ENCODE data around the gene LIMCH1.

Gene LIMCH1

DNA sequence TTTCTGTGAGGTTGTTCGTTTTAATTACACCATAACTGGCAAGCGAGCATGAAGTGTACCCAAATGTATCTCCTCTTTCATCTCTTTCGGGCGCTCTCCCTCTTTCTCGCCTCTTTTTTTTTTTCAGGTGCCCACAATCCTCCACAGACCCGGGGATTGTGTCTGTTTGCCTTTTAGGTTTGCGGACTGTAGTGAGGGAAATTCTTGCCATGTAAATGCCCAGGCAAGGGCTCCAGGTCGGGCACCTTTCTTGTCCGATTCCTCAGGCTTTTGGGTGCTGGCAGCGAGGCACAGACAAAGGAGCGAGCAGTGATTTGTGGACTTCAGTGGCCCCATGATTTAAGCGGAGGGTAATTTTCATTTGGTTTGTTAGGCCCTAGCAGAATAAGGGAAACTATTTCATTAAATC, 211.7 kb downstream of the LIMCH1 start:
- DNase-seq (ENCODE audit: extremely low read depth, insufficient read length): no peak
- no peak overlapping the region for H3K4me3 ChIP-seq (replicated peaks; ENCODE audit: low read depth, low read length)
- H3K27me3 ChIP-seq (replicated peaks; ENCODE audit: control insufficient read depth, insufficient read depth, low read length): peaks cover 1% of the 10 kb centered on the region; the same call in 1 of the 2 replicates
- H3K36me3 ChIP-seq (ENCODE audit: control insufficient read depth, insufficient read depth, low read length): no peaks in the 10 kb centered on the region
- TF ChIP-seq CTCF (IDR thresholded peaks at IDR 0.05; ENCODE audit: insufficient read depth, low read length, poor library complexity, severe bottlenecking): no peak

Measured in GM06990 (cell line).